CD4-positive, alpha-beta T cell treated with Interleukin-17A for 4 hours (primary cell): ENCODE measurements around the gene MICALL2.
A peak's percentile ranks its signal among the peaks of the same experiment; 100 is the strongest.

Experiments used
- DNase-seq: peaks from one replicate; pipeline ENCODE4 v3.0.0-alpha.2; 2020; ENCODE audit warnings: mixed read lengths

Gene MICALL2

GRCh38 chr7:1492640-1493039 lies 33.4 kb upstream of the MICALL2 start:
- no peak for DNase-seq

- DNase-seq = no peak
Measured at GRCh38 chr7:1492221-1492620, 33.0 kb upstream of the MICALL2 start.

GRCh38 chr7:1490837-1491236 lies 31.6 kb upstream of the MICALL2 start:
- DNase-seq = no peak

- no peak for DNase-seq
Measured at GRCh38 chr7:1489336-1489735, 30.1 kb upstream of the MICALL2 start.

GRCh38 chr7:1488016-1488415 lies 28.7 kb upstream of the MICALL2 start:
- no peak for DNase-seq

- DNase-seq = no peak
Measured at GRCh38 chr7:1487466-1487865, 28.2 kb upstream of the MICALL2 start.

- no peak for DNase-seq
Measured at GRCh38 chr7:1486571-1486970, 27.3 kb upstream of the MICALL2 start.

- no peak for DNase-seq
Measured at GRCh38 chr7:1485156-1485555, 25.9 kb upstream of the MICALL2 start.

- DNase-seq = no peak
Measured at GRCh38 chr7:1484569-1484968, 25.3 kb upstream of the MICALL2 start.

GRCh38 chr7:1483536-1484505 lies 24.6 kb upstream of the MICALL2 start:
- DNase-seq = no peak

GRCh38 chr7:1483079-1483478 lies 23.8 kb upstream of the MICALL2 start:
- DNase-seq = no peak

GRCh38 chr7:1481300-1481699 lies 22.0 kb upstream of the MICALL2 start:
- no peak for DNase-seq

GRCh38 chr7:1480670-1481069 lies 21.4 kb upstream of the MICALL2 start:
- no peak for DNase-seq

GRCh38 chr7:1479287-1479686 lies 20.0 kb upstream of the MICALL2 start:
- no peak for DNase-seq

- DNase-seq = no peak
Measured at GRCh38 chr7:1478480-1478879, 19.2 kb upstream of the MICALL2 start.

- no peak for DNase-seq
Measured at GRCh38 chr7:1476859-1477258, 17.6 kb upstream of the MICALL2 start.

GRCh38 chr7:1475991-1476390 lies 16.7 kb upstream of the MICALL2 start:
- DNase-seq = no peak

- no peak for DNase-seq
Measured at GRCh38 chr7:1475393-1475792, 16.1 kb upstream of the MICALL2 start.

GRCh38 chr7:1474736-1475135 lies 15.5 kb upstream of the MICALL2 start:
- no peak for DNase-seq

GRCh38 chr7:1473864-1474512 lies 14.7 kb upstream of the MICALL2 start:
- peak; percentile 94 for DNase-seq

GRCh38 chr7:1470901-1471300 lies 11.6 kb upstream of the MICALL2 start:
- DNase-seq = no peak

GRCh38 chr7:1468643-1469298 lies 9.5 kb upstream of the MICALL2 start:
- no peak for DNase-seq

- DNase-seq = no peak
Measured at GRCh38 chr7:1468203-1468602, 8.9 kb upstream of the MICALL2 start.
